K562 (cell line): Measurements from ENCODE around the gene SFSWAP. TPM values are rescaled to one million over a fixed set of nuclear protein-coding genes. Genes with fewer than 3 reads are reported as not detected.

ENCODE experiments used
- ATAC-seq: fragments of 200-7000 bp; cut with Tn5 transposase; 3 replicates; pipeline ENCODE4 v1.9.1; 2020; ENCODE audit warnings: moderate library complexity
- BruUV-seq: library from RNA; stranded (reverse); fragments of 400-500 nt; replicated peaks from 2 replicates; lab custom pipeline; 2021; lab: Mats Ljungman, UMichigan
- CTCF ChIA-PET: fragments of 300-600 bp; formaldehyde crosslinking; extraction: SDS; loops from one replicate; lab custom pipeline; 2021; ENCODE audit warnings: low intra/inter-chr PET ratio; lab: Yijun Ruan, JAX
- POLR2A ChIA-PET: fragments of 300-600, 350-650 bp; sonication (Branson Sonifier 250); formaldehyde crosslinking; extraction: SDS; loops from one replicate; lab custom pipeline; 2021; ENCODE audit warnings: antibody characterized with exemption, inconsistent platforms; lab: Yijun Ruan, JAX
- DNase-seq, 4 experiments: peaks; one replicate each; pipeline versions ENCODE4 v3.0.0 to v3.0.0-alpha.2; 2011 to 2018; ENCODE audit warnings: low spot score in 3 of 4, mixed read lengths in 3 of 4; ENCODE audit errors: extremely low read depth in 1 of 4
- FAIRE-seq: peaks from 2 replicates; lab custom pipeline; 2011; peaks lifted over from hg19 to GRCh38; lab: Jason Lieb, UNC
- H2AFZ ChIP-seq: 2 replicates; pipeline ENCODE4 v1.6.0; 2011; ENCODE audit warnings: low read depth, low read length, control low read depth, inconsistent platforms
- H3K27ac ChIP-seq: fragments of 200-600 bp; 3 replicates; pipeline ENCODE4 v1.8.0; 2011; ENCODE audit warnings: low read depth, mild to moderate bottlenecking, control low read depth, inconsistent platforms, low read length, moderate library complexity, mixed read lengths; ENCODE audit errors: extremely low read depth
- H3K27me3 ChIP-seq, 2 experiments: fragments of 300-600 bp in 1 of 2; 2 replicates in 1 of 2; 3 replicates in 1 of 2; pipeline versions ENCODE4 v1.6.0 to v1.8.0; 2011; ENCODE audit warnings: inconsistent platforms in 2 of 2, low read length in 2 of 2, mild to moderate bottlenecking in 1 of 2, mixed read lengths in 1 of 2, moderate library complexity in 1 of 2; ENCODE audit not compliant: control insufficient read depth in 2 of 2, insufficient read depth in 2 of 2
- H3K36me3 ChIP-seq: fragments of 300-600 bp; 3 replicates; pipeline ENCODE4 v1.8.0; 2011; ENCODE audit warnings: mild to moderate bottlenecking, low read length, inconsistent platforms; ENCODE audit not compliant: control insufficient read depth, insufficient read depth
- H3K4me1 ChIP-seq, 2 experiments: fragments of 200-600 bp in 1 of 2; replicated peaks in 1 of 2; 2 replicates in 1 of 2; 3 replicates in 1 of 2; pipeline versions ENCODE4 v1.5.1 to v1.8.0; 2011; ENCODE audit warnings: inconsistent platforms in 2 of 2, low read length in 2 of 2, mild to moderate bottlenecking in 1 of 2, mixed read lengths in 1 of 2, moderate library complexity in 1 of 2; ENCODE audit not compliant: control insufficient read depth in 2 of 2, insufficient read depth in 2 of 2
- H3K4me2 ChIP-seq: 2 replicates; pipeline ENCODE4 v1.6.1; 2011; ENCODE audit warnings: low read length, control low read depth, inconsistent platforms, mixed read lengths; ENCODE audit not compliant: insufficient read depth
- H3K4me3 ChIP-seq: fragments of 200-600 bp; sonication (generic), shearing (Covaris generic); 2 replicates; pipeline ENCODE4 v1.5.1; 2016; ENCODE audit warnings: control low read depth, inconsistent platforms
- H3K79me2 ChIP-seq: fragments of 200-600 bp; 3 replicates; pipeline ENCODE4 v1.8.0; 2011; ENCODE audit warnings: low read length, inconsistent platforms; ENCODE audit not compliant: control insufficient read depth, insufficient read depth
- H3K9ac ChIP-seq, 2 experiments: 2 replicates each; pipeline versions ENCODE4 v1.6.0 to v1.6.1; 2011; ENCODE audit warnings: low read depth in 2 of 2, low read length in 2 of 2, control low read depth in 1 of 2, inconsistent platforms in 1 of 2, mild to moderate bottlenecking in 1 of 2, mixed read lengths in 1 of 2; ENCODE audit not compliant: insufficient read depth in 1 of 2
- H3K9me1 ChIP-seq: one replicate; pipeline ENCODE4 v1.6.0; 2011; ENCODE audit warnings: inconsistent platforms, mild to moderate bottlenecking, low read length, moderate library complexity; ENCODE audit not compliant: control insufficient read depth, insufficient read depth
- H3K9me3 ChIP-seq: replicated peaks from 2 replicates; pipeline ENCODE4 v1.5.1; 2011; ENCODE audit warnings: low read depth, low read length, inconsistent platforms; ENCODE audit not compliant: control insufficient read depth, insufficient read depth
- H4K20me1 ChIP-seq: replicated peaks from 2 replicates; pipeline ENCODE4 v1.6.1; 2011; ENCODE audit warnings: low read length, inconsistent platforms, mixed read lengths; ENCODE audit not compliant: control insufficient read depth, insufficient read depth
- MITF ChIP-seq: IDR thresholded peaks from 2 replicates; pipeline ENCODE4 v1.6.1; 2014; ENCODE audit warnings: antibody characterized with exemption
- NR2F6 ChIP-seq: fragments of 450-650 bp; formaldehyde crosslinking; IDR thresholded peaks from 2 replicates; pipeline ENCODE4 v1.4.0; 2020; ENCODE audit warnings: mild to moderate bottlenecking
- PRMT5 ChIP-seq: sonication (generic); formaldehyde crosslinking; IDR thresholded peaks from 2 replicates; pipeline ENCODE4 v1.5.0; 2020; ENCODE audit warnings: missing genetic modification reagents
- SMC3 ChIP-seq: conservative IDR thresholded peaks from 2 replicates; pipeline ENCODE4 v1.6.1; 2011; ENCODE audit warnings: low read depth, low read length, improper control_type of control experiment; ENCODE audit not compliant: insufficient read depth
- ZNF592 ChIP-seq: fragments of 450-650 bp; IDR thresholded peaks from 2 replicates; pipeline ENCODE4 v1.6.1; 2017; ENCODE audit warnings: antibody characterized with exemption, mild to moderate bottlenecking
- ZNF764 ChIP-seq: fragments of 250-450 bp; sonication (Bioruptor Pico); IDR thresholded peaks from 2 replicates; pipeline ENCODE4 v1.4.0; 2020; ENCODE audit warnings: low read depth, mild to moderate bottlenecking, moderate library complexity
- in situ Hi-C: fragments of 300-500 bp; cut with MboI; formaldehyde crosslinking; loops from 4 replicates; pipeline ENCODE4 v1.15.0; 2018; ENCODE audit warnings: inconsistent platforms, mixed read lengths
- intact Hi-C: fragments of 100-400 bp; cut with micrococcal nuclease; formaldehyde crosslinking; loops from 2 replicates; pipeline ENCODE4 v1.14.2; 2022
- polyA plus RNA-seq, 8 experiments: library from polyadenylated mRNA; depleted of rRNA in 4 of 8; stranded (reverse) in 5 of 8; unstranded in 3 of 8; fragments of >200 nt; fragmentation: Nextera tagmentation in 2 of 8; fragmentation: Illumina TruSeq in 1 of 8; extraction: Ambion mirVana in 2 of 8; extraction: Trizol in 1 of 8; gene quantifications; 2 replicates each; pipeline versions ENCODE4 v1.2.1 to v1.2.3, GENCODE V29; 2011 to 2014; ENCODE audit warnings: inconsistent platforms in 1 of 8, missing spikeins in 1 of 8
- total RNA-seq, 7 experiments: library from RNA; depleted of rRNA in 6 of 7; stranded (reverse); fragments of >200 nt in 6 of 7; fragmentation: Illumina TruSeq in 2 of 7; extraction: Trizol in 2 of 7; gene quantifications; 2 replicates each; pipeline versions ENCODE4 v1.2.1 to v1.2.3, GENCODE V29; 2011 to 2021; ENCODE audit warnings: low replicate concordance in 1 of 7
- TF ChIP-seq, protein P1 (sequence below): sonication (generic); formaldehyde crosslinking; IDR thresholded peaks from 2 replicates; pipeline ENCODE4 v1.8.1; 2023; ENCODE audit warnings: mild to moderate bottlenecking, missing genetic modification reagents
- TF ChIP-seq, protein P2 (sequence below): sonication (generic); formaldehyde crosslinking; IDR thresholded peaks from 2 replicates; pipeline ENCODE4 v1.8.1; 2023; ENCODE audit warnings: mild to moderate bottlenecking, missing genetic modification reagents, moderate library complexity
- TF ChIP-seq, protein P3 (sequence below): fragments of 450-650 bp; formaldehyde crosslinking; IDR thresholded peaks from 2 replicates; pipeline ENCODE4 v1.4.0; 2020; ENCODE audit warnings: mild to moderate bottlenecking, mixed read lengths

SFSWAP gene
- total and polyA plus RNA-seq, 9 of the 15 experiments (the other 6 are each of a cell fraction or from before 2014, with no cell fraction given), result 2.4 to 60.4 (median 32.6) TPM

GRCh38 chr12:131702573-131702877 lies 8.4 kb upstream of the SFSWAP start (continued):
- TF ChIP-seq ZNF592 (no peak), SMC3 (no peak), PRMT5 (CRISPR knock-in tag) (no peak)
- TF ChIP-seq, protein P1, sequence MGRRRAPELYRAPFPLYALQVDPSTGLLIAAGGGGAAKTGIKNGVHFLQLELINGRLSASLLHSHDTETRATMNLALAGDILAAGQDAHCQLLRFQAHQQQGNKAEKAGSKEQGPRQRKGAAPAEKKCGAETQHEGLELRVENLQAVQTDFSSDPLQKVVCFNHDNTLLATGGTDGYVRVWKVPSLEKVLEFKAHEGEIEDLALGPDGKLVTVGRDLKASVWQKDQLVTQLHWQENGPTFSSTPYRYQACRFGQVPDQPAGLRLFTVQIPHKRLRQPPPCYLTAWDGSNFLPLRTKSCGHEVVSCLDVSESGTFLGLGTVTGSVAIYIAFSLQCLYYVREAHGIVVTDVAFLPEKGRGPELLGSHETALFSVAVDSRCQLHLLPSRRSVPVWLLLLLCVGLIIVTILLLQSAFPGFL (CRISPR knock-in tag), result no peak

DNA sequence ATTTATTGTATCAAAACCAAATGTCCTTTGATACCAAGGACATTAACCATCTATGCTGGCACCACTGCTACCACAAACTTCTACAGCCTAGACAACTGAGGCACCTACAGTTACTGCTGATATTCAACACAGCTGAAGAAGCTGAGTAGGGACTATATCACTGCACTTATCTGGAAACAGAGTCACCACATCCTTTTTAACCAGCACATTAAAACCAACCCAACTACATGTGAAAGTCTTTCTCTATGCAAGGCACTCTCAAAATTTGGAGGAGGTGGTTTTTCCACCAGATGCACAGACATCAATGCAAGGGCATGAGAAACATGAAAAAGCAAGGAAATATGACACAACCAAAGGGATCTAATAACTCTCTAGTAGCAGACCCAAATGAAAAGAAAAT lies 7.7 kb upstream of the SFSWAP start:
- no peak overlapping the region for H3K4me3 ChIP-seq
- no peaks in the 10 kb centered on the region; the same call in 1 of the 2 replicates for H4K20me1 ChIP-seq
- H3K9ac ChIP-seq, result no peak overlapping the region
- peaks cover 0 to 4% of the 10 kb centered on the region in 2 experiments; a peak in 2 of 5 replicates for H3K4me1 ChIP-seq
- no TSS peak for BruUV-seq
- TF ChIP-seq, protein P2, sequence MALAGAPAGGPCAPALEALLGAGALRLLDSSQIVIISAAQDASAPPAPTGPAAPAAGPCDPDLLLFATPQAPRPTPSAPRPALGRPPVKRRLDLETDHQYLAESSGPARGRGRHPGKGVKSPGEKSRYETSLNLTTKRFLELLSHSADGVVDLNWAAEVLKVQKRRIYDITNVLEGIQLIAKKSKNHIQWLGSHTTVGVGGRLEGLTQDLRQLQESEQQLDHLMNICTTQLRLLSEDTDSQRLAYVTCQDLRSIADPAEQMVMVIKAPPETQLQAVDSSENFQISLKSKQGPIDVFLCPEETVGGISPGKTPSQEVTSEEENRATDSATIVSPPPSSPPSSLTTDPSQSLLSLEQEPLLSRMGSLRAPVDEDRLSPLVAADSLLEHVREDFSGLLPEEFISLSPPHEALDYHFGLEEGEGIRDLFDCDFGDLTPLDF (CRISPR knock-in tag), result no peak
- TF ChIP-seq, protein P3, sequence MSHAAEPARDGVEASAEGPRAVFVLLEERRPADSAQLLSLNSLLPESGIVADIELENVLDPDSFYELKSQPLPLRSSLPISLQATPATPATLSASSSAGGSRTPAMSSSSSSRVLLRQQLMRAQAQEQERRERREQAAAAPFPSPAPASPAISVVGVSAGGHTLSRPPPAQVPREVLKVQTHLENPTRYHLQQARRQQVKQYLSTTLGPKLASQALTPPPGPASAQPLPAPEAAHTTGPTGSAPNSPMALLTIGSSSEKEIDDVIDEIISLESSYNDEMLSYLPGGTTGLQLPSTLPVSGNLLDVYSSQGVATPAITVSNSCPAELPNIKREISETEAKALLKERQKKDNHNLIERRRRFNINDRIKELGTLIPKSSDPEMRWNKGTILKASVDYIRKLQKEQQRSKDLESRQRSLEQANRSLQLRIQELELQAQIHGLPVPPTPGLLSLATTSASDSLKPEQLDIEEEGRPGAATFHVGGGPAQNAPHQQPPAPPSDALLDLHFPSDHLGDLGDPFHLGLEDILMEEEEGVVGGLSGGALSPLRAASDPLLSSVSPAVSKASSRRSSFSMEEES, result no peak
- TF ChIP-seq NR2F6 (CRISPR knock-in tag) (no peak), MITF (no peak), ZNF764 (CRISPR knock-in tag) (no peak)
- ATAC-seq (no peak), FAIRE-seq (no peak), DNase-seq (no peak)
- H3K79me2 ChIP-seq, result no peaks in the 10 kb centered on the region
- H3K4me2 ChIP-seq, result no peak overlapping the region
- no peak overlapping the region for H2AFZ ChIP-seq
- ChIA-PET POLR2A (no interaction called here), CTCF (no interaction called here)
- H3K27me3 ChIP-seq, result peaks cover 7 to 19% of the 10 kb centered on the region in 2 experiments; a peak in 4 of 5 replicates
- H3K9me1 ChIP-seq, result no peaks in the 10 kb centered on the region
- H3K27ac ChIP-seq, result no peak overlapping the region
- no peaks in the 10 kb centered on the region for H3K36me3 ChIP-seq
- intact Hi-C loops (no loop called here), in situ Hi-C loops (no loop called here)
- H3K9me3 ChIP-seq, result no peaks in the 10 kb centered on the region
